Liver (tissue), 3 donors: ENCODE results near the gene HSFX2.

ENCODE experiments used
- CTCF ChIP-seq: fragments of 150-350 bp; IDR thresholded peaks from 2 replicates; pipeline ENCODE4 v1.5.1; 2017; ENCODE audit warnings: improper control_type of control experiment, low read depth, low read length; ENCODE audit not compliant: missing input control
- EGR1 ChIP-seq, 2 donors: IDR thresholded peaks; 2 replicates each; pipeline ENCODE4 v1.6.1; 2016 to 2018; ENCODE audit warnings: antibody characterized with exemption in 2 of 2, low read depth in 2 of 2
- FOXA1 ChIP-seq: IDR thresholded peaks from 2 replicates; pipeline ENCODE4 v1.6.1; 2016; ENCODE audit warnings: antibody characterized with exemption
- FOXA2 ChIP-seq: IDR thresholded peaks from 2 replicates; pipeline ENCODE4 v1.6.1; 2016; ENCODE audit warnings: antibody characterized with exemption
- JUND ChIP-seq, 2 donors: IDR thresholded peaks; 2 replicates each; pipeline ENCODE4 v1.6.1; 2016; ENCODE audit warnings: antibody characterized with exemption in 2 of 2
- MAX ChIP-seq: IDR thresholded peaks from 2 replicates; pipeline ENCODE4 v1.6.1; 2016; ENCODE audit warnings: antibody characterized with exemption
- RAD21 ChIP-seq, 2 donors: IDR thresholded peaks; 2 replicates each; pipeline ENCODE4 v1.6.1; 2016; ENCODE audit warnings: antibody characterized with exemption in 2 of 2, mild to moderate bottlenecking in 2 of 2
- REST ChIP-seq: IDR thresholded peaks from 2 replicates; pipeline ENCODE4 v1.6.1; 2016; ENCODE audit warnings: antibody characterized with exemption, mild to moderate bottlenecking
- RXRA ChIP-seq, 2 donors: IDR thresholded peaks; 2 replicates each; pipeline ENCODE4 v1.6.1; 2017 to 2018; ENCODE audit warnings: antibody characterized with exemption in 2 of 2, mild to moderate bottlenecking in 1 of 2
- SP1 ChIP-seq: IDR thresholded peaks from 2 replicates; pipeline ENCODE4 v1.6.1; 2018; ENCODE audit warnings: antibody characterized with exemption, mild to moderate bottlenecking
- TAF1 ChIP-seq: conservative IDR thresholded peaks from 2 replicates; pipeline ENCODE4 v1.6.1; 2016; ENCODE audit warnings: antibody characterized with exemption, mild to moderate bottlenecking
- YY1 ChIP-seq: IDR thresholded peaks from 2 replicates; pipeline ENCODE4 v1.6.1; 2016; ENCODE audit warnings: antibody characterized with exemption, mild to moderate bottlenecking
- ZBTB33 ChIP-seq: IDR thresholded peaks from 2 replicates; pipeline ENCODE4 v1.6.1; 2016; ENCODE audit warnings: antibody characterized with exemption
- donor health status: healthy.
- donor health status: healthy.

GRCh38 chrX:149641835-149642234, 46.7 kb upstream of the HSFX2 start:
- TF ChIP-seq CTCF (no peak), FOXA2 (no peak), REST (no peak), RAD21 (IDR thresholded peaks at IDR 0.05) (no peak), YY1 (no peak), RXRA (IDR thresholded peaks at IDR 0.05) (no peak), FOXA1 (no peak), EGR1 (IDR thresholded peaks at IDR 0.05; ENCODE audit: low read depth in 2 of 2) (no peak), ZBTB33 (no peak), MAX (no peak), SP1 (no peak), JUND (IDR thresholded peaks at IDR 0.05) (no peak), TAF1 (no peak)
